CD8-positive, alpha-beta memory T cell (primary cell): Measurements from ENCODE around the gene ZNF431. TPM values are rescaled to one million over a fixed set of nuclear protein-coding genes. Genes with fewer than 3 reads are reported as not detected.

Experiments used
- CTCF ChIA-PET: fragments of 350-600 bp; sonication (Branson Sonifier 250); formaldehyde crosslinking; loops from one replicate; lab custom pipeline; 2021; ENCODE audit warnings: antibody characterized with exemption; lab: Charles Lee
- POLR2A ChIA-PET: fragments of 350-600 bp; sonication (Branson Sonifier 250); formaldehyde crosslinking; loops from one replicate; lab custom pipeline; 2021; ENCODE audit warnings: antibody characterized with exemption; lab: Charles Lee
- DNase-seq, 5 donors: peaks; one replicate each; pipeline versions ENCODE4 v3.0.0 to v3.0.0-alpha.2; 2020 to 2022; ENCODE audit warnings: mixed read lengths in 1 of 5
- H3K27ac ChIP-seq: one replicate; pipeline ENCODE4 v1.7.0; 2013; ENCODE audit warnings: low read depth, mild to moderate bottlenecking, low read length, moderate library complexity
- H3K27me3 ChIP-seq: 2 replicates; pipeline ENCODE4 v1.7.0; 2013; ENCODE audit warnings: low read length, mild to moderate bottlenecking; ENCODE audit not compliant: insufficient read depth, poor library complexity, severe bottlenecking
- H3K36me3 ChIP-seq: 2 replicates; pipeline ENCODE4 v1.7.0; 2013; ENCODE audit warnings: mild to moderate bottlenecking, low read length, moderate library complexity; ENCODE audit not compliant: insufficient read depth
- H3K4me1 ChIP-seq: 2 replicates; pipeline ENCODE4 v1.7.0; 2013; ENCODE audit warnings: mild to moderate bottlenecking, low read length, moderate library complexity; ENCODE audit not compliant: insufficient read depth
- H3K4me3 ChIP-seq: 2 replicates; pipeline ENCODE4 v1.7.0; 2013; ENCODE audit warnings: mild to moderate bottlenecking, low read length
- H3K9me3 ChIP-seq: 2 replicates; pipeline ENCODE4 v1.7.0; 2013; ENCODE audit warnings: mild to moderate bottlenecking, low read length
- H3K27ac Mint-ChIP-seq, 8 donors: one replicate each; pipeline ENCODE4 v1.8.0; 2020 to 2021; ENCODE audit warnings: mixed read lengths in 8 of 8, mild to moderate bottlenecking in 6 of 8, inconsistent platforms in 3 of 8, moderate library complexity in 3 of 8
- H3K27me3 Mint-ChIP-seq, 2 donors: one replicate each; pipeline ENCODE4 v1.8.0; 2020 to 2021; ENCODE audit warnings: mixed read lengths in 2 of 2, mild to moderate bottlenecking in 1 of 2, moderate library complexity in 1 of 2
- H3K36me3 Mint-ChIP-seq, 3 donors: one replicate each; pipeline ENCODE4 v1.8.0; 2020 to 2021; ENCODE audit warnings: mixed read lengths in 3 of 3, inconsistent platforms in 1 of 3, mild to moderate bottlenecking in 1 of 3
- H3K4me1 Mint-ChIP-seq, 3 donors: one replicate each; pipeline ENCODE4 v1.8.0; 2020 to 2021; ENCODE audit warnings: mixed read lengths in 3 of 3, inconsistent platforms in 1 of 3, mild to moderate bottlenecking in 1 of 3
- H3K4me3 Mint-ChIP-seq, 7 donors: one replicate each; pipeline ENCODE4 v1.8.0; 2020 to 2021; ENCODE audit warnings: mixed read lengths in 7 of 7, mild to moderate bottlenecking in 6 of 7, moderate library complexity in 4 of 7, inconsistent platforms in 2 of 7
- H3K9me3 Mint-ChIP-seq, 5 donors: one replicate each; pipeline ENCODE4 v1.8.0; 2020 to 2022; ENCODE audit warnings: mixed read lengths in 5 of 5, mild to moderate bottlenecking in 3 of 5, moderate library complexity in 2 of 5, inconsistent platforms in 1 of 5
- polyA plus RNA-seq: library from polyadenylated mRNA; unstranded; fragments of 300-500 nt; fragmentation: Illumina TruSeq; gene quantifications from one replicate; pipeline ENCODE4 v1.2.3, GENCODE V29; 2021
- total RNA-seq, 2 experiments: library from RNA; stranded (reverse); gene quantifications; one replicate each; pipeline ENCODE4 v1.2.3, GENCODE V29; 2021

The ZNF431 gene
- total and polyA plus RNA-seq, 3 experiments from 2014 or later = 14.6 to 17.6 (median 14.7) TPM

DNA sequence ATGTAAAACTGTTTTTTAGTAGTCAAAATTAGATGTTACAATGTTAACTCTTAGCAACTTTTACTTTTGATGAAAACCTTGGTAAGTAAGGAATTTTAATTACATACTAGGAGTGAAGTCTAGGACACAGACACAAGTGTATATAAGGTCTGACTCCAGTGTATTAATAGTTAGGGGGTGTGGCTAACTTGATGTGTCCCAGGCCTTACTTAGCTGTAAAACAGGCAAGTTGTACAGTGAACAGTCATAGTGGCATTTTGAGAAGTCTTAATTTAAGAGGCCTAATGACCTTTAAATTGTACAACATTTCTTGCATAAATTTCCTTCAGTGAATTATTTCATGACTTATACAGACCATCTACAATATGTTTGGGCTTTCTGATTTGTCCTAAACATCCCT is 6.8 kb downstream of the ZNF431 start:
- Histone ChIP-seq H3K4me3 (no peak overlapping the region), H3K27me3 (no peaks in the 10 kb centered on the region), H3K27ac (no peak overlapping the region), H3K9me3 (no peaks in the 10 kb centered on the region), H3K36me3 (peaks cover 20% of the 10 kb centered on the region), H3K4me1 (no peaks in the 10 kb centered on the region)
- DNase-seq = no peak
- peaks cover 38 to 82% (median 50%) of the 10 kb centered on the region in 3 donors for H3K4me1 Mint-ChIP-seq
- H3K9me3 Mint-ChIP-seq = no peaks in the 10 kb centered on the region
- no peaks in the 10 kb centered on the region for H3K27me3 Mint-ChIP-seq
- H3K4me3 Mint-ChIP-seq = no peak overlapping the region
- POLR2A ChIA-PET = no interaction called here
- peaks cover 29 to 95% (median 29%) of the 10 kb centered on the region in 3 donors for H3K36me3 Mint-ChIP-seq
- peak overlapping the region in 1 of 8 donors; percentile 50 for H3K27ac Mint-ChIP-seq
- CTCF ChIA-PET = no interaction called here

DNA sequence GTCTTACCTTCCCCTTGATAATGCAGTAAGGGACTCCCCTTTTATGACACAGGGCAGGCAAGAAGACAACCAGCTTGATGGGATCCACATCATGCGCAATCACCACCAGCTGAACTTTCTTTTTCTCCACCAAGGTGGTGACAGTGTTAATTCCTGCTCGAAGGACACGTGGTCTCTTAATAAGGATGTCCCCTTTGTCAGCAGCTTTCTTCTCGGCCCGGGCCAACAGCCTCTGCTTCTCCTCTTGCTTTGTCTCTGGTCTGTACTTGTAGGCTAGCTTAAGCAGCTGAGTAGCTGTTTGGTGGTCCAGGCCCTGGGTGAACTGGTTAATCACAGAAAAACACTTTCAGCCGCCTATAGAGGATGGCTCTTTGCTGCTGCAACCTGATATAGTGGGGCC is 8.0 kb downstream of the ZNF431 start:
- Mint-ChIP-seq H3K27ac (no peak overlapping the region), H3K27me3 (no peaks in the 10 kb centered on the region), H3K4me3 (peak overlapping the region in 1 of 7 donors; percentile 67), H3K4me1 (peaks cover 37 to 70% (median 40%) of the 10 kb centered on the region in 3 donors), H3K36me3 (peaks cover 27 to 87% (median 29%) of the 10 kb centered on the region in 3 donors), H3K9me3 (no peaks in the 10 kb centered on the region)
- H3K27me3 ChIP-seq = no peaks in the 10 kb centered on the region
- no peak for DNase-seq
- no peaks in the 10 kb centered on the region for H3K9me3 ChIP-seq
- H3K27ac ChIP-seq = no peak overlapping the region
- peaks cover 17% of the 10 kb centered on the region for H3K36me3 ChIP-seq
- no peak overlapping the region for H3K4me3 ChIP-seq
- ChIA-PET POLR2A (no interaction called here), CTCF (no interaction called here)
- H3K4me1 ChIP-seq = no peaks in the 10 kb centered on the region

DNA sequence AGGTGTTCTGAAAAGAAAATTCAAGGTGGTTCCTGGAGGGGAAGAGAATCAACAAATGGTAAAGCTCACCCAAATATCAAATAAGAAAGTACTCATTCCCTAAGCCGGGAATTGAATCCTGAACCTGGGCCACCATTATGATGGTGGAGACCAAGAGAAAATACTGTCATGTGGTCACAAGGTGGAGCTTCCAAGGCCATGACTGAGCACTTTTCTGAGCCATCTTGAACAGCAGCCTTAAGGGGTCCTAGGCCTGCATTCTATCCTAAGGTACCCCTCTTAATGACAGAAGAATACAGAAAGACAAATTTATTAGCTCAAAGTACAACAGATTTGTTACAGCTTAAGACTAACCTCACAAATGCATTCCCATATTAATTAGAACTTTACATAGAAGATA is 9.6 kb downstream of the ZNF431 start:
- peaks cover 22% of the 10 kb centered on the region for H3K36me3 ChIP-seq
- POLR2A ChIA-PET = interaction anchor here (1.2 kb wide), 1 partner anchor 10 kb away, joined by 3 read pairs; the partner anchor contains the start of gene ZNF431

DNA sequence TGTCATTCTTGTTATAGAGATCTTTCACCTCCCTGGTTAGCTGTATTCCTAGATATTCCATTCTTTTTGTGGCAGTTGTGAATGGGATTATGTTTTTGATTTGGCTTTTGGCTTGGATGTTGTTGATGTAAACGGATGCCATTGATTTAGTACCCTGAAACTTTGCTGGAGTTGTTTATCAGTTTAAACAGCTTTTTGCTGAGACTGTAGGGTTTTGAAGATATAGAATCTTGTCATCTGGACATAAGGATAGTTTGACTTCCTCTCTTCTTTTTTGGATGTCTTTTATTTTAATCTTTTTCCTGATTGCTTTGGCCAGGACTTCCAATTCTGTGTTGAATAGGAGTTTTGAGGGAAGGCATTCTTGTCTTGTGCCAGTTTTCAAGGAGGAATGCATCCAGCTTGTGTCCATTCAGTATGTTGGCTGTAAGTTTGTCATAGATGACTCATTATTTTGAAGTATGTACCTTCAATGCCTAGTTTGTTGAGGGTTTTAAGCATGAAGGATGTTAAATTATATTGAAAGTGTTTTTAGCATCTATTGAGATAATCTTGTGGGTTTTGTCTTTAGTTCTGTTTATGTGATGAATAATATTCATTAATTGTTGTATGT is 16.8 kb downstream of the ZNF431 start:
- CTCF ChIA-PET = no interaction called here
- no peaks in the 10 kb centered on the region for H3K9me3 ChIP-seq
- no peaks in the 10 kb centered on the region for H3K27me3 Mint-ChIP-seq
- no peak overlapping the region for H3K4me3 Mint-ChIP-seq
- peaks cover 36 to 55% (median 45%) of the 10 kb centered on the region in 3 donors for H3K4me1 Mint-ChIP-seq
- peaks cover 0 to 5% (median 0%) of the 10 kb centered on the region in 5 donors for H3K9me3 Mint-ChIP-seq
- H3K36me3 ChIP-seq = peaks cover 22% of the 10 kb centered on the region
- POLR2A ChIA-PET = no interaction called here
- DNase-seq = no peak
- no peak overlapping the region for H3K4me3 ChIP-seq
- no peaks in the 10 kb centered on the region for H3K4me1 ChIP-seq
- peak overlapping the region in 3 of 8 donors; percentile 5 to 50 (median 7) for H3K27ac Mint-ChIP-seq
- peaks cover 12 to 57% (median 29%) of the 10 kb centered on the region in 3 donors for H3K36me3 Mint-ChIP-seq
- no peak overlapping the region for H3K27ac ChIP-seq
- H3K27me3 ChIP-seq = no peaks in the 10 kb centered on the region

More for the DNA sequence above, 9.6 kb downstream of the ZNF431 start:
- H3K27ac ChIP-seq = no peak overlapping the region
- no peak for DNase-seq
- Mint-ChIP-seq H3K36me3 (peaks cover 27 to 84% (median 36%) of the 10 kb centered on the region in 3 donors), H3K4me3 (no peak overlapping the region), H3K9me3 (peaks cover 0 to 5% (median 0%) of the 10 kb centered on the region in 5 donors), H3K27me3 (no peaks in the 10 kb centered on the region), H3K4me1 (peaks cover 41 to 71% (median 42%) of the 10 kb centered on the region in 3 donors), H3K27ac (peak overlapping the region in 2 of 8 donors; percentile 9 to 22)
- no peaks in the 10 kb centered on the region for H3K4me1 ChIP-seq
- CTCF ChIA-PET = no interaction called here
- H3K9me3 ChIP-seq = no peaks in the 10 kb centered on the region
- no peak overlapping the region for H3K4me3 ChIP-seq
- no peaks in the 10 kb centered on the region for H3K27me3 ChIP-seq

DNA sequence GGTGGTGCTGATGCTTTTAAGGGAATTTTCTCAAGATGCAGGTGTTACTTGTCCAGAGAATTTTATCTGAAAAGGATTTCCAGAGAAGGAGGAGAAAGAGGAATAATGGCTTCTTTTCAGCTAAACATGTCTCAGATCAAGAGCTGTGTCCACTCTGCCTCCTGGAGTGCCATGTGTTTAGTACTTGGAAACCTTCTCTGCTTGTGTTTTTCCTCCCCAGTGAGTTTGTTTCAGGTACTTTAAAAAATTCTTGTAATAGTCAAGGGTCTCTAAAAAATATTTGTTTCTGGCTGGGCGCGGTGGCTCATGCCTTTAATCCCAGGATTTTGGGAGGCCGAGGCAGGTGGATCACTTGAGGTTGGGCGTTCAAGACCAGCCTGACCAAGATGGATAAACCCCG is 22.7 kb downstream of the ZNF431 start:
- H3K4me3 Mint-ChIP-seq = no peak overlapping the region
- Histone ChIP-seq H3K36me3 (peaks cover 22% of the 10 kb centered on the region), H3K9me3 (no peaks in the 10 kb centered on the region), H3K4me3 (no peak overlapping the region), H3K27ac (no peak overlapping the region), H3K27me3 (no peaks in the 10 kb centered on the region), H3K4me1 (no peaks in the 10 kb centered on the region)
- DNase-seq = no peak
- peak overlapping the region in 2 of 8 donors; percentile 30 to 60 for H3K27ac Mint-ChIP-seq
- CTCF ChIA-PET = interaction anchor here (1.1 kb wide), 1 partner anchor 28 kb away, joined by 3 read pairs; no protein-coding TSS in a partner anchor
- peaks cover 20 to 36% (median 36%) of the 10 kb centered on the region in 3 donors for H3K4me1 Mint-ChIP-seq
- no peaks in the 10 kb centered on the region for H3K9me3 Mint-ChIP-seq
- POLR2A ChIA-PET = no interaction called here
- H3K36me3 Mint-ChIP-seq = peaks cover 20 to 68% (median 22%) of the 10 kb centered on the region in 3 donors
- H3K27me3 Mint-ChIP-seq = no peaks in the 10 kb centered on the region

DNA sequence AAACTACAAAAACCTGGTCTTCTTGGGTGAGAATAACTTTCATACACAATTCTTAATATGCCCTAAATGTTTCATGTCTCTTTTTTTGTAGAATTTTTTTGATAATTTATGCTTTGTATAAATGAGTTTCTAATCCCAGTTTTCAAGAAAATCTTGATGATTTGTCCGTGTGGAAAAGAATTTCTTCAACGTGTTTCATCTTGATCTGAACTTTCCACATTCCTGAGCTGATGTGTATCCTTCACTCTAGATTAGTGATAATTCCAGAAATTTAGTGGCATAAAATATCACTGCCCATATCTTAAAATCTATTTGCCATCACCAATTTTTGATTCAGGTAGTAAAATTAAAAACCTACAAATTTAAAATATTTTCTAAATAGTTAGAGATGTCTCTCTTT is 24.6 kb downstream of the ZNF431 start:
- ChIA-PET POLR2A (no interaction called here), CTCF (no interaction called here)
- Mint-ChIP-seq H3K27ac (no peak overlapping the region), H3K36me3 (peaks cover 31 to 70% (median 34%) of the 10 kb centered on the region in 3 donors), H3K27me3 (no peaks in the 10 kb centered on the region), H3K9me3 (no peaks in the 10 kb centered on the region), H3K4me1 (peaks cover 12 to 23% (median 20%) of the 10 kb centered on the region in 3 donors), H3K4me3 (no peak overlapping the region)
- DNase-seq = no peak
- Histone ChIP-seq H3K36me3 (peaks cover 16% of the 10 kb centered on the region), H3K27ac (no peak overlapping the region), H3K9me3 (no peaks in the 10 kb centered on the region), H3K27me3 (no peaks in the 10 kb centered on the region), H3K4me1 (no peaks in the 10 kb centered on the region), H3K4me3 (no peak overlapping the region)

DNA sequence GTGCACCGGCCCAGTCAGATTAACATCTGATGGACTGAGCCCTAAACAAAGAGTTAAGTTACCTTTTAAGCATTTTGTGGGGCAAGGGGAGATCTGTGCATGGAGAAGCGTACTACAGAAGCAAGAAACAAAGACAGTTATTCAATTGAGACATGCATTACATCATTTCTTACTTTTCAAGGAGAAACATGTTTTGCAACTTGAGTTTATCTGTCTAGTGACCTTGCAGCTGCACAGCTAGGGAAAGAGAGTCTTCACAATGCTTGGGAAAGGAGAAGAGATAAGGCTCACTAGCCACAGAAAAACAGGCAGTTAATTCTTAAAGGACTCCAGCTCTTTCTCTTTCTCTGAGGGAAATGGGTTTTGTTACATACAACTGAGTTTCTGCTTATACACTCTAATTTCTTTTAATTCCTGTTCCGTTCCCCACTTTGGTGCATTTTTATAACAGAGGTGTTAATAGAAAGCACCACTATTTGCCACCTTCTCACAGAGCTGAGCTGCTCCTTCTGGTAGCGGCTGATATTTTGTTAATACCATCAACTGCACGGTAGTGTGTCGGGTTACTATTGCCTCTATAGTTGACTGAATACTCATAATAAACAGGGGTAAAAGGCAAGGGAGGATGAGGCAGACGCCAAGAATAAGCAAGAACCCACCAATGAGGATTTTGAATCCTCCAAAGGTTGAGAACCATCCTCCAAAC is 55.9 kb downstream of the ZNF431 start:
- Histone ChIP-seq H3K27ac (peak overlapping the region; percentile 43), H3K36me3 (no peaks in the 10 kb centered on the region), H3K9me3 (no peaks in the 10 kb centered on the region), H3K4me3 (no peak overlapping the region), H3K4me1 (no peaks in the 10 kb centered on the region), H3K27me3 (no peaks in the 10 kb centered on the region)
- peaks cover 0 to 4% (median 0%) of the 10 kb centered on the region in 3 donors for H3K36me3 Mint-ChIP-seq
- ChIA-PET CTCF (no interaction called here), POLR2A (interaction anchor here (0.5 kb wide), 1 partner anchor 75 kb away, joined by 7 read pairs; no protein-coding TSS in a partner anchor)
- no peak overlapping the region for H3K4me3 Mint-ChIP-seq
- H3K9me3 Mint-ChIP-seq = peaks cover 0 to 38% (median 0%) of the 10 kb centered on the region in 5 donors
- no peak for DNase-seq
- H3K27ac Mint-ChIP-seq = peak overlapping the region in 1 of 8 donors; percentile 43
- peaks cover 0 to 1% of the 10 kb centered on the region in 2 donors for H3K27me3 Mint-ChIP-seq
- H3K4me1 Mint-ChIP-seq = no peaks in the 10 kb centered on the region
